Psoas muscle (tissue), 8 donors: ENCODE results near the gene UCN. TPM values are rescaled to one million over a fixed set of nuclear protein-coding genes. Genes with fewer than 3 reads are reported as not detected.

Source experiments
- ATAC-seq, 4 donors: fragments of 200-7000 bp; cut with Tn5 transposase; one replicate each; pipeline ENCODE4 v1.9.1; 2020; ENCODE audit warnings: moderate library complexity in 3 of 4, mild to moderate bottlenecking in 2 of 4
- DNase-seq, 2 donors: peaks; one replicate each; pipeline ENCODE4 v3.0.0-alpha.2; 2020
- H3K27ac ChIP-seq: fragments of 200-600 bp; one replicate; pipeline ENCODE4 v1.8.0; 2022
- H3K27me3 ChIP-seq, 3 donors: fragments of 200-600 bp in 1 of 3; one replicate each; pipeline versions ENCODE4 v1.6.1 to v1.8.0; 2013 to 2022; ENCODE audit warnings: low read length in 2 of 3, mild to moderate bottlenecking in 2 of 3, moderate library complexity in 1 of 3; ENCODE audit not compliant: insufficient read depth in 3 of 3
- H3K36me3 ChIP-seq, 2 donors: fragments of 200-600 bp in 1 of 2; one replicate each; pipeline versions ENCODE4 v1.6.1 to v1.8.0; 2013 to 2022; ENCODE audit warnings: low read depth in 1 of 2, mild to moderate bottlenecking in 1 of 2, moderate library complexity in 1 of 2; ENCODE audit not compliant: insufficient read depth in 1 of 2
- H3K4me1 ChIP-seq: fragments of 200-600 bp; one replicate; pipeline ENCODE4 v1.8.0; 2022
- H3K4me3 ChIP-seq: fragments of 200-600 bp; one replicate; pipeline ENCODE4 v1.8.0; 2022; ENCODE audit warnings: mild to moderate bottlenecking
- H3K9me3 ChIP-seq: fragments of 200-600 bp; one replicate; pipeline ENCODE4 v1.8.0; 2022
- WGBS, 3 donors: extraction: QIAGEN DNeasy Blood & Tissue Kit; methylation state at CpG; one replicate each; pipeline versions ENCODE4 v1.1.6 to v1.1.7; 2013; 5-methylcytosine and 5-hydroxymethylcytosine counted together
- intact Hi-C, 2 donors: fragments of 100-400 bp; cut with DNase I; formaldehyde crosslinking; loops; one replicate each; pipeline versions ENCODE4 v1.11.0 to v1.14.2; 2022
- polyA plus RNA-seq, 3 donors: library from polyadenylated mRNA; stranded (reverse); fragments of 200-250 nt; gene quantifications; one replicate each; pipeline ENCODE4 v1.2.3, GENCODE V29; 2013
- total RNA-seq, 4 donors: library from RNA; stranded (reverse); fragmentation: NEBNext Ultra II Directional in 2 of 4; extraction: Animal tissue kit (Norgen Biotek cat#: 25700) in 2 of 4; gene quantifications; one replicate each; pipeline versions ENCODE4 v1.2.1 to v1.2.4, GENCODE V29; 2021 to 2023
- TF ChIP-seq, protein P1 (sequence below): fragments of 200-600 bp; IDR thresholded peaks from one replicate; pipeline ENCODE4 v1.8.0; 2022; ENCODE audit warnings: antibody characterized with exemption
- donor health status: healthy with polysubstance abuse.
- donor health status: DM: no; HTN: no; CAD: no; lungs with moderate emphysema.
- donor health status: Bipolar disorder and iron deficiency.
- donor health status: healthy.
- donor health status: DM: yes; HTN: yes; CAD: no.
- donor health status: DM: no; HTN: no; CAD: no.
- donor health status: DM: no; HTN: no; CAD: no.
- donor health status: DM: yes; HTN: yes; CAD: no.

The UCN gene
- total and polyA plus RNA-seq, 7 donors, result 0.26 to 3.6 (median 0.45) TPM; not detected in 3

DNA sequence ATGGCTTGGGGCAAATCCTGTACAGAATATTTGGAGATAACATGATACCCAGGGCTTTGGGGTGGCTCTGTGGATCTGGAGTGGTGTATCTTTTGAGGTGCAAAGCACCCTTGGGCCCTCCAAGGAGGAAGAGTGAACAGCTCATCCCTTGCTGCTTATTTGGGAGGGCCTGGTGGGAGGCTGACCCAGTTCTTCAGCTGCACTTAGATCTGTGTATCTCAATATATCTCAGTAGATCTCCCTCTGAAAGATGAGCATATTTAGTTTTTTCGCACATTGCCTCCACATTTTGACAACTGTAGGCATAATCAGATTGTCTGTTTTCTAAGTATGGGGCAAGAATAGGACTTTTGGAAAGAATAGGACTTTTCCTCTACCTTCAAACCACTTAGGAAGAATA lies 23.2 kb downstream of the UCN start:
- H3K4me1 ChIP-seq, result peaks cover 46% of the 10 kb centered on the region
- peaks cover 0 to 32% of the 10 kb centered on the region in 2 donors for H3K36me3 ChIP-seq
- no peaks in the 10 kb centered on the region for H3K9me3 ChIP-seq
- TF ChIP-seq, protein P1, sequence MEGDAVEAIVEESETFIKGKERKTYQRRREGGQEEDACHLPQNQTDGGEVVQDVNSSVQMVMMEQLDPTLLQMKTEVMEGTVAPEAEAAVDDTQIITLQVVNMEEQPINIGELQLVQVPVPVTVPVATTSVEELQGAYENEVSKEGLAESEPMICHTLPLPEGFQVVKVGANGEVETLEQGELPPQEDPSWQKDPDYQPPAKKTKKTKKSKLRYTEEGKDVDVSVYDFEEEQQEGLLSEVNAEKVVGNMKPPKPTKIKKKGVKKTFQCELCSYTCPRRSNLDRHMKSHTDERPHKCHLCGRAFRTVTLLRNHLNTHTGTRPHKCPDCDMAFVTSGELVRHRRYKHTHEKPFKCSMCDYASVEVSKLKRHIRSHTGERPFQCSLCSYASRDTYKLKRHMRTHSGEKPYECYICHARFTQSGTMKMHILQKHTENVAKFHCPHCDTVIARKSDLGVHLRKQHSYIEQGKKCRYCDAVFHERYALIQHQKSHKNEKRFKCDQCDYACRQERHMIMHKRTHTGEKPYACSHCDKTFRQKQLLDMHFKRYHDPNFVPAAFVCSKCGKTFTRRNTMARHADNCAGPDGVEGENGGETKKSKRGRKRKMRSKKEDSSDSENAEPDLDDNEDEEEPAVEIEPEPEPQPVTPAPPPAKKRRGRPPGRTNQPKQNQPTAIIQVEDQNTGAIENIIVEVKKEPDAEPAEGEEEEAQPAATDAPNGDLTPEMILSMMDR, result no peak
- H3K4me3 ChIP-seq, result peak overlapping the region; percentile 71
- 44 to 82% (median 47%) methylated on average over 1 of the region's 1 CpG for WGBS, 3 donors
- peak overlapping the region; percentile 93 for H3K27ac ChIP-seq
- no peak for DNase-seq
- no peak for ATAC-seq
- no peaks in the 10 kb centered on the region for H3K27me3 ChIP-seq
- intact Hi-C loops, result loop anchor here in 1 of 2 donors (10.0 kb wide), 1 partner anchor 190 kb away; no protein-coding TSS in a partner anchor

- peak overlapping the region; percentile 71 for H3K4me3 ChIP-seq
- H3K27ac ChIP-seq, result peak overlapping the region; percentile 93
- peaks cover 33% of the 10 kb centered on the region for H3K4me1 ChIP-seq
- TF ChIP-seq, protein P1, result no peak
- intact Hi-C loops, result loop anchor here in 1 of 2 donors (10.0 kb wide), 1 partner anchor 188 kb away; no protein-coding TSS in a partner anchor
- H3K9me3 ChIP-seq, result no peaks in the 10 kb centered on the region
- ATAC-seq (peak; percentile 69 to 74 (median 72)), DNase-seq (peak; percentile 53 to 86)
- WGBS, 3 donors, result 14 to 28% (median 20%) methylated on average over 5 of the region's 5 CpGs
- H3K36me3 ChIP-seq, result peaks cover 0 to 21% of the 10 kb centered on the region in 2 donors
- no peaks in the 10 kb centered on the region for H3K27me3 ChIP-seq
Observed at GRCh38 chr2:27282892-27283291, 25.4 kb downstream of the UCN start.

DNA sequence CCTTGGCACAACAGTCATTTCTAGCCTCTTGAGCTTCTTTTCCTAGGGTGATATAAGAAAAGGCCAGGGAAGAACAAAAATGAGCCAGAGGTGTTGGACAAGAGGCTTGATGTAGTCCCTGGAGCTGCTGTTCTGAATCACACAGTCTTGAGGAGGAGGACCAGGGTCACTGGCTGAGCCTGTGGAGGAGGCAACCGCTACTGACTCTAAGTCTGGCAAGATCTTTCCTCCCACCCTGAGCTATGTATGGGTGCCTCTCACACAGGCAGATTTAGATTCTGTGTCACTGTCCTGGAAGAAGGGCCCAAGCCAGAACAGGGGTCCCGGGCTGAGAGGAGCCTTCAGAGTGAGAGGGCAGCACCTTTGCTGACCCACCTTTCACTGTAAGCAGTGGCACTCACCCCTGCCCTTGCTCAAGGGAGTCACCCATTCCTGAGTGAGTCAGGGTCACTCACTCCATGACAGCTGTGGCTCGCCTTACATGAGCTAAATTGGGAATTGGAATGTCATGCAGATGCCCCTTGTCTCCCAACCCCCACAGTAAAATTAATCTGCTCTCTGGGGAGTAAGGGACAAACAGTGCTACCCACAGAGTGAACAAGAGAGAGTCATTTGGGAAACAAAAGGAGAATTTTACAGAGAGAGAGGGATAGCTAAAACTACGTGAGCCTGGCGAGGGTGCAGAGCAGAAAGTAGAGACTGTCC lies 26.2 kb downstream of the UCN start, which contains the start of gene TRIM54:
TSS of gene TRIM54 (plus strand) at position 575 of the 705 bp plus-strand sequence. CDS start 303 bp downstream, outside the sequence.
- intact Hi-C loops, result loop anchor here in 1 of 2 donors (10.0 kb wide), 1 partner anchor 187 kb away; no protein-coding TSS in a partner anchor
- TF ChIP-seq, protein P1, result no peak
- peak within 1 kb of the TSS; percentile 93 for H3K27ac ChIP-seq
- H3K4me3 ChIP-seq, result peak within 1 kb of the TSS; percentile 71
- H3K9me3 ChIP-seq, result no peaks in the 10 kb centered on the region
- 15 to 25% (median 22%) methylated on average over 5 of the region's 5 CpGs for WGBS, 3 donors
- peaks cover 0 to 13% of the 10 kb centered on the region in 2 donors for H3K36me3 ChIP-seq
- H3K27me3 ChIP-seq, result no peaks in the 10 kb centered on the region
- peaks cover 24% of the 10 kb centered on the region for H3K4me1 ChIP-seq
- DNase-seq (peak; percentile 64 to 88), ATAC-seq (peak; percentile 83 to 91 (median 87))

- Histone ChIP-seq H3K27ac (peak overlapping the region; percentile 93), H3K4me1 (peaks cover 18% of the 10 kb centered on the region), H3K9me3 (no peaks in the 10 kb centered on the region), H3K4me3 (peak overlapping the region; percentile 71), H3K36me3 (peaks cover 0 to 8% of the 10 kb centered on the region in 2 donors), H3K27me3 (no peaks in the 10 kb centered on the region)
- ATAC-seq (peak; percentile 62 to 69 (median 66)), DNase-seq (peak in 1 of 2 donors; percentile 74)
- 28 to 30% (median 28%) methylated on average over 3 of the region's 3 CpGs for WGBS, 3 donors
- intact Hi-C loops, result loop anchor here in 1 of 2 donors (10.0 kb wide), 1 partner anchor 187 kb away; no protein-coding TSS in a partner anchor
- TF ChIP-seq, protein P1, result no peak
Observed at GRCh38 chr2:27281442-27281841, 26.8 kb downstream of the UCN start.
